NCI-H2107 treated with DMSO at 0.1 percent for 48 hours (cell line): ENCODE measurements around the gene RBBP8NL.

Experiments used
- DNase-seq: peaks from one replicate; lab custom pipeline; 2025; ENCODE audit not compliant: unreplicated experiment; lab: John Stamatoyannopoulos, UW

Gene RBBP8NL

GRCh38 chr20:62422636-62423325 is 4.6 kb downstream of the RBBP8NL start:
- DNase-seq = no peak

DNA sequence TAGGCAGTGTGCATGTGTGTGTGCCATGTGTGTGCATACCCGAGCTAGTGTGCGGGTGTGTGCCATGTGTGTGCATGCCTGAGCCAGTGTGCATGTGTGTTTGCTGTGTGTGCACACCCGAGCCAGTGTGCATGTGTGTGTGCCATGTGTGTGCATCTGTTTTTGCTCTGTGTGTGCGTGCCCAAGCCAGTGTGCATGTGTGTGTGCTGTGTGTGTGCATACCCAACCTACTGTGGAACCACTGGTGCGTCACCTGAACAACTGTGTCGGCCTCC is 5.7 kb downstream of the RBBP8NL start:
- DNase-seq = no peak

- DNase-seq = no peak
Observed at GRCh38 chr20:62420846-62421715, 6.3 kb downstream of the RBBP8NL start.

GRCh38 chr20:62419759-62420158 is 7.6 kb downstream of the RBBP8NL start:
- DNase-seq = no peak

DNA sequence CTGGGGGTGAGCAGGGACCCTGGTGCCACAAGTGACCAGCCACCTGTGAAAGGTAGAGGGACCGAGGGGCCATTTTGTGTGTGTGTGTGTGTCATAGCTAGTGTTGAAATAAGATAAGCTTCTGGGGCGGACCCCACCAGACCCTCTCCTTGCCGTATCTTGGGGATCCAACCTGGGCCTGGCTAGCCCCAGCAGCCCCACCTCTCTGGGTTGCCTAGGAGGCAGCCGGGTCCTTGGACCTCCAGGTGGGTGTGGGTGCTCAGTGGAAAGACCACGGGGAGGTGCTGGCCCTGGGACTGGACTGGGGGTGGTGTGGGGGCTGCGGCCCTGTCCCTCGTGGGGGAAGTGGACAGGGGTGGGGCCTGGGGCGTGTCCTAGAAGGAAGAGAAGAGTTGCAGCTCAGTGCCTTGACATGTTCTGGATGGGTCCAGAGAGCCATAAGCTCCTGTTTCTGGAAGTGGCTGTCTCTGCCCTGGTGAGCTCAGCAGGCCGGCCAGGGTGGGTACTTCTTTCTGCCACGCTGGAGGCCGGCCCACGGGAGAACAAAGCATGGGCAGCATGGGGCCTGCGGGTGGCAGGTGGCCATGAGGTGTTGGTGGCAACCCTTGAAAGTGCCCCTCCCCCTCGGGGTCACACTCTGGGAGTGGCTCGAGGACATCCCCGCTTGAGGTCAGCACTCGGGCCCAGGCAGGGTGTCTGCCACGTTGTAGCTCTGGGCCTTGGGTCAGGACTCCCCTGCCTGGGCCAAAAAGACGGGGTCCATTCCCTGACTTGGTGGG is 8.4 kb downstream of the RBBP8NL start:
- DNase-seq = no peak

DNA sequence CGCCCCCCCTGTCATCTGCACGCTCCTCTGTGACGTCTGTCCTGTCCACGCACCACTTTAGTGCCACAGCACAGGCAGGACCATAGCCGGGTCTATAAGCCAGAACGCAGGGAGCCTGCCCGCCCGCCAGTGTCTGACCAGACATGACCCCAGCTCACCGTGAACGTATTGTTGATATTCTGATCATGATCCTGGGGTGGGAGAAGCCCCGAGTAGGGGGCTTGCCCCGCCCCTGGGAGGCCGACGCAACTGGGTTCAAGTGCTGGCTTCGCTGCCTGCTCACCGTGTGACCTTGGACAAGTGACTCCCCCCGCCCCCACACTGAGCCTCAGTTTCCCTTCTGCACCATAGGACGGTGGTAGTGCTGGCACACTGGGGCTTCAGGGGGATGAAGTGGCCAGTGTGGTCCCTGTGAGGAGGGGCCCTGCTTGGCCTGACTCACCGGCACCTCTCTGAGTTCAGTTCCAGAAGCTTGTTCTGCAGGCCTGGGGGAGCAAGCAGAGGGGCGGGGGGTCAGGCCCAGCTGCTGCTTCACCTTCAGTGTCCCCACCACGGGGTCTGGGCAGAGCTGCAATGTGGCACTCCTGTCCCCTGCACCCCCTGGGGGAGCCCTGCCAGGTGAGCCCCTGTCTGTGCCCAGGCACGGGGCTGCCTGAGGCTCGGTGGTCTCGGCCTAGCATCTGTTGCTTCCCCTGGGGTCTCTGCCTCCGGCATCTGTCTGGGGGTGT is 9.2 kb downstream of the RBBP8NL start:
- no peak for DNase-seq

GRCh38 chr20:62416651-62417637 is 10.4 kb downstream of the RBBP8NL start:
- no peak for DNase-seq

DNA sequence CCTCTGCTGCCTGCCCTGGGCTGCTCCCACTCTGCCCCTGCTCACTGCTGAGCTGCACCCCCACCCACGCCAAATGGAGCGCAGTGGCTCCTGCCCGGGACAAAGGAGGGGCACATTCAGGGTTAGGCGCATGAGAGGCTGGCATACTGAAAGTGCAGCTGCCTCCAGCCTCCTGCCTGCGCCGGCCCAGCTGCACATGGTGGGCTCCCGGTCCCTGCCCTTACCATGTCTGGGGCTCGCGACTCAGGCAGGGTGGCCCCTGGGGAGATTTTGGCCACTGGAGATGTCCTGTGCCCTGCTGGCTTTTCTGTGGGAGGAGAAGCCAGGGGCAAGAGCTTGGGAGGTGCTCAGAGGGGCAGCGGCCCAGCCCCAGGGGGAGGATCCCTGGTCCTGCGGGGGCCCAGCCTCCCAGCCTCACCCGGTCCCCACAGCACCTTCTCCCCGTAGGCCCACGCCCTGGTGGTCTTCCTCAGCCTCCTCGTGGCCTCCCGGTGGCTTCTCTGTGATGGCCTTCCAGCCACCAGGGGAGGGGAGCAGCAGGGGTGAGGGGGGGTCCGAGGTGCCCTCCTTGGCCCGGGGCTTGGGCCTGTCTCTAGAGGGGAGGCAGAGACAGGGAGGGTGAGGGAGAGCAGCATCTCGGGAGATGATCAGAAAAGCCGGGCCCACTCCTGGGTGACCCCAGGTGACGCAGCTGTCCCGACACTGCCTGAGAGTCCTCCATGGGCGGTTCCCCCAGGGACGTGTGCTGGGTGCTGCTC is 11.8 kb downstream of the RBBP8NL start:
- DNase-seq = no peak

DNA sequence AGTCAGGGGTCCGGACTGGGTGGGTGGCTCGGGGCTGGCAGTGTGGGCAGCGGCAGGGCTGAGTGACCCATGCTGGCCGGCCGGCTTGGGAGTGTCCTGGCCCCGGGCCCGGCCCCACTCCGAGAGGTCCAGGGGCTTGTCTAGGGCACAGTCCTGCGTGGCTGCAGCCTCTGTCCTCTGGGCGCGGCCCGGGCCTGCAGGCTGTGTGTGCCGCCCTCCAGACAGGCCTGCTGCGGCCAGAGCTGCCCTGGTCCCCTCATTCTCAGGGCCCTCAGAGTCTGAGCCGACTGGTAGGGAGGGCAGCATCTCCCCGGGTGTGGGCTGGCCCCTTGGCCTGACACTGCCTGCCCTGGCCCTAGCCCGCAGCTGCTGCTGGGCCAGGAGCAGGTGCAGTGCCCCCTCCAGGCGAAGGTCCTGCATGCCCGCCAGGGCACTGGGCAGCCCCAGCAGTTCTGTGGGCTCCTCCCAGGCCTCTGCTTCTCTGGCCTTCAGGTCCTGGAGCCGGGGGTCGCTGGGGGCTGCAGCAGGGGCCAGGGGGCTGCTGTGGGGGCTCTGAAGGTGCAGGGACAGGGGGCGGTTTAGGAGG is 13.3 kb downstream of the RBBP8NL start:
- DNase-seq = no peak

DNA sequence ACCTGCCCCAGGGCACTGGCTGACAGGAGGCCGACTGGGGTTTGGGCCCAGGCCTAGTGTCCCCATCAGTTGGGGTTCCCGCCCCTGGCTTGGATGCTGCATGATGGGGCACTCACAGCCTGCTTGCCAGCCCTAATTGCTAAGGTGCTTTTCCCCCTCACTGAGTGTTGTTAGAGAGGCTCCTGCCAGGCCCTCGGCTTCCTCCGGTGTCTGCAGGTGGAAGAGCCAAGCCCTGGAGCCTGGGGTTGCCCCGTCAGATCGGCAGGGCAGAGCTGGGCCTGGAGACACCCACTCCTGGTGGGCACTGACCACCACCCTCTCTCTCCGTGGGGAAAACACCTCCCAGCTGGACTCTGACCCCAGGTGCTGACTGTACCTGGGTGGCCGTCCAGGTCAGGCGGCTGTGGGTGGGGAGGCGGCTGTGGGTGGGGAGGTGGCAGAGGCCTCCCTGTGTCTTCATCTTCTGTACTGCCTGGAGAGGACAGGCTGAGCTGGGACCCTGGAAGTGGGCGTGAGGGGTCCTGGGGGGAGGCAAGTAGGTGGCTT is 14.2 kb downstream of the RBBP8NL start:
- no peak for DNase-seq

DNA sequence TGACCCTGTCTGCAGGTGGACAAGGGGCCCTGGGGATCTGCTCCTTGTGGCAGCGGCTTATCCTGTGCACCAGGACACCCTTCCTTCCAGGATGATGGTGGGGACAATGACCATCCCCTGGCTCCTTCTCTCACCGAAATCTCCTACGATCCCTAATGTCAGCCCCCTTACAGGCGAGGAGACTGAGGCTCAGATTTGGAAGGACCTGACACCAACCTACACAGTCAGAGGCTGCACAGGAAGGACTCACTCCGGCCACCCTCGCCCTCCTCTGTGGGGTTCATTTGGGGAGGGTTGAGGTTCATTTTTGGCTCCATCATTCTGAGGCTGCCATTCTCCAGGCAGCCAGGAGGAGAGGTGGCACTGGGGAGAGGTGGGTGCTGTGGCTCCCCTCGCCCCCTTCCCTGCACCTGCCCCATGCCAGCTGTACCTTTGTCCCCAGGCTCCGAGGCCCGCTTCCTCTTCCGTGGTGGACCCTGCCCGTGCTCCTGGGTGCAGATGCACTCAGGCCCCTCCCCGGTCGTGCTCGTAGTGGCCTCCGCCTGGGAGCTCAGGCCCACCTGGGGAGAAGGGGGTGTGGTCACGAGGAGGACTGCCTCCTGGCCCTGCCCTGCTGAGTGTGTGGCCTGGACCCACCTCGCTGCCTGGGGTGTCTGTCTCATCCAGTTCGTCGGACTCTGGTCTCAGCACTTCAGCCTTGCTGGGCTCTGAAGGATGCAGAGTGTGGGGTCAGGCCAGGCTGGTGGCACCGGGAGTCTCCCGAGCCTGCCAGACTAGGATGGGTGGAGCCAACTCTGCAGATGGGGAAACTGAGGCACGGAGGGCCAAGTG is 14.9 kb downstream of the RBBP8NL start:
- no peak for DNase-seq

DNA sequence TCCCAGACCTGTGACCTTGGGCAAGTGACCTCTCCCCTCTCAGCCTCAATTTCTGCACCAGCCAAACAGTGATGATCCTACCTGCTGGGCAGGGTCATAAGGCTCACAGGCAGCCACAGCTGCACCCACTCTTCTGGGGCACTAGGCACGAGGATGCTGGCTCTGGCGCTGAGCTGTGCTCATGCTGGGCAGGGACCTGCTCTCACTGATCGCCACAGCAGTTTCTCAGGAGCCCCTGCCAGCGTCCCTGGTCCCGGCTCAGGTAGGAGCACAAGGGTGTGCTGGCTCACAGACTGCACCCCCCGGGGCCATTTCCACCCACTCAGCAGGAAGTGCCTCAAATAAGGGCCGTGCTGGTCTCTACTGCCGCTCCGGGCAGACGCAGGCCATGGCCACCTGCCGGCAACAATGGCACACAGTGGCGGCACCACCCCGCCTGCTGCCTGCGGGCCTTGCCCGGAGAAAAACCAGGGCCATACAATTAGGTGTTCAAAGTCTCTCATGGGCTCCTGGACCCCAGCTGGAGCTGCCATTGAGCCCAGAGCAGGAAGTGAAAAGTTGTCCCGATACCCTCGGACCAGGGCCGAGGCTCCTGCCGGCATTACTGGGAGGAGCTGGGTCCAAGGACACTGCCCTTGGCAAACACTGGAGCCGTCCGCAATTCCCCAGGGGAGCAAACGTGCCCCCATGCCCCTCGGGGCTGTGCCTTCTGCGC is 15.7 kb downstream of the RBBP8NL start:
- DNase-seq = peak; percentile 7

GRCh38 chr20:62410746-62411478 is 16.4 kb downstream of the RBBP8NL start:
- no peak for DNase-seq

- DNase-seq = peak; percentile 59
Observed at GRCh38 chr20:62409931-62410745, 17.2 kb downstream of the RBBP8NL start.

DNA sequence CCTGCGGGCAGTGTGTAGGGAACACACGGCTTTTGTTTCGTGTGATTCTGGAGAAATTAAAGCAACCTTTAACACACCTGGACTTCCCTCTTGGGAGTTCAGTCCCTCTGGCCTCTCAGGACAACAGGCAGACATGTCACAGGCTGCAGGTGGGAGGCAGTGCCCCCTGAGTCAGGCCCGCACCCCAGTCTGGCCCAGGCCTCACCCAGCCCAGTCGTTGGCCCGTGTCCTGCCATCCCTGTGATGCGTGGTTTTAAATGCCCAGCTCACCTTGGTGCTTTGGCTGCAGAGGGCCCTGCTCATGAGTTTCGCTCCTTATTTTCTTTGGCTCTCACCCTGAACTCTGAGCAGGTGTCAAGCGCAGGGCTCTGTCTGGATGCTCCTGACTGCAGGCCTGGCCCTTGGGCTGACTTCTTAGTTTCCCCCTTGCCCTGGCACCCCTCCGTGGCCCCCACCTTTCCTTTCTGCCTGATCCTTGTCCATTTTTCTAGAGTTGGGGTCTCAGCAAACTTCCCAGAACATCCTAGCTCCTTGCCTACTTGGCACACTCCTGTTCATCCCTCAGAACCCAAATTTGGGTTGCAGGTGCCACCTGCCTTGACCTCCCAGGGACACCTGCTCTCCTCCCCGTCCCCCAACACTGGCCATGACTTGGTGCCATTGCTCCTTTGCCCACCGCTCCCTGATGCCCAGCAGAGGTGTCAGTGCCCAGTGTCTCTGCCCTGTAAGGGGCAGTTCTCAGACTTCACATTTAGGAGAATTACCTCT is 18.1 kb downstream of the RBBP8NL start:
- no peak for DNase-seq
